ENCODE measurements around the gene DTX3.
"Not testable (repeated sequence)": the region's sequence is repeated elsewhere in the genome, so short reads cannot be mapped to it uniquely, and the experiment has no call there.

DTX3 gene

DNA sequence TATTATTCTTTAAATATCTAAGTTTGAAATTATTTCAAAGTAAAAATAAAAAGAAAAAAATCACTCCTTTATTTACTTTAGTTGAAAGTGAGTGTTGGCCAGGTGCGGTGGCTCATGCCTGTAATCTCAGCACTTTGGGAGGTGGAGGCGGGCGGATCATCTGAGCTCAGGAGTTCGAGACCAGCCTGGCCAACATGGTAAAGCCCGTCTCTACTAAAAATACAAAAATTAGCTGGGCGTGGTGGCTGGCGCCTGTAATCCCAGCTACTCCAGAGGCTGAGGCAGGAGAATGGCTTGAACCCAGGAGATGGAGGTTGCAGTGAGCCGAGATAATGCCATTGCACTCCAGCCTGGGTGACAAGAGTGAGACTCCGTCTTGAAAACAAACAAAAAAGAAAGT is 32.1 kb downstream of the DTX3 start:
- not testable (repeated sequence) for DNase-seq

DNA sequence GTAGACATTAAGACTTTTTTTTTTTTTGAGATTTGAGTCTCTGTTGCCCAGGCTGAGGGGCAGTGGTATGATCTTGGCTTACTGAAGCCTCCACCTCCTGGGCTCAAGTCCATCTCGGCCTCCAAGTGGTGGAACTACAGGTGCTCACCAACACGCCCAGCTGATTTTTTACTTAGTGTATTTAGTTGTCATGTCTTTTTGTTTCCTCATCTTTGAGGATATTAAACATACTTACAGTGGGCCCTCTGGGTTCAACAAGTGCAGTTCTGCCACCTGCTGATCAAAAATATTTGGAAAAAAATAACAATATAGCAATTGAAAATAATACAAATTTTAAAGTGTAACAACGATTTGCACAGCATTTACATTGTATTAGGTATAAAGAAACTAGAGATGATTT is 32.7 kb downstream of the DTX3 start:
- DNase-seq = no peak

DNA sequence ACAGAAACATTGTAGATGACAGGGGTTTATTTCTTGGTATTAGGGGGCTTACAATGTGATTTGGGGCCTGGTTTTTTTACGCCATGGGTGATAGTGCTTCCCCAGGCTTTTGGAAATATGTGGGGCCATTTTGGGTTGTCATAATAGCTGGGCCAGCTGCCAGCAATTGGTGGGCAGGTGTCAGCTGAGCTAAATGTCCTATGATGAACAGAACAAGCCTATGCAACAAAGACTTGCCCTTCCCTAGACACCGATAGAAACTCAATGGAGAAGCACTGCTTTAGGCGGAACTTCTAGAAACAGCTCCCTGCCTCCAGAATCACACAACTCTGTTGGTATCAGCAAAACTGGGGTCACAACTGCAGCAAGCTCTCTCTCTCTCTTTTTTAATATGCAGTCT is 33.5 kb downstream of the DTX3 start:
- DNase-seq = no peak

DNA sequence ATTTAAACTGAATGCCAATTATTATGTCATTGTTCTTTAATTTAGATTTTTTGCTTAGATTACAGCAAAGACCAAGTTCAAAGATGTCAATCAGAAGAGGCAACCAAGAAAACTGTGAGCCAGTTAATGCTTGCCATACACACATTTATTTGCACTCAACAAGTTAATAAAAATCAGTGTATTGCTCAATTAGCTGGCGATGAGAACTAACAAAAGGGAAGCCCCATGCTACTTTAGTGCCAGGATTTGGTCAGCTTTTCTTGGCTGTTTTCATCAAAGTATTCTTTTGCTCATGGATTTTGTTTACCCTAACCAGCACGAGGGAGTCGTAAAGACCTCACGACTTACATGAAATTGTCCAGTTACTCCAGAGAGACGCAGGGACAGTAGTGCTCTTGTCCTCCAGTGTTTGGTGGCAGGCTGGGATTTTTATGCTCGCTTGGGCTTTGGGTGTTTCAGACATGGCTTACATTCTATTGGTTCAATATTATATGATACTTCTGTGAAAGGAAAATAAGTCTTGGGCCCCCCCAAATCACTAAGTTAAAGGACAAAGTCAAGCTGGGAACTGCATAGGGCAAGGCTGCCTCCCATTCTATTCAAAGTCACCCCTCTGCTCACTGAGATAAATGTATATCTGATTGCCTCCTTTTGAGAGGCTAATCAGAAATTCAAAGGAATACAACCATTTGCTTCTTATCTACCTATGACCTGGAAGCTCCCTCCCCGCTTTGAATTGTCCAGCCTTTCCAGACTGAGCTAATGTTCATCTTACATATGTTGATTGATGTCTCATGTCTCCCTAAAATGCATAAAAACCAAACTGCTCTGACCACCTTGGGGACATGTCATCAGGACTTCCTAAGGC is 35.8 kb downstream of the DTX3 start:
- DNase-seq = no peak

DNA sequence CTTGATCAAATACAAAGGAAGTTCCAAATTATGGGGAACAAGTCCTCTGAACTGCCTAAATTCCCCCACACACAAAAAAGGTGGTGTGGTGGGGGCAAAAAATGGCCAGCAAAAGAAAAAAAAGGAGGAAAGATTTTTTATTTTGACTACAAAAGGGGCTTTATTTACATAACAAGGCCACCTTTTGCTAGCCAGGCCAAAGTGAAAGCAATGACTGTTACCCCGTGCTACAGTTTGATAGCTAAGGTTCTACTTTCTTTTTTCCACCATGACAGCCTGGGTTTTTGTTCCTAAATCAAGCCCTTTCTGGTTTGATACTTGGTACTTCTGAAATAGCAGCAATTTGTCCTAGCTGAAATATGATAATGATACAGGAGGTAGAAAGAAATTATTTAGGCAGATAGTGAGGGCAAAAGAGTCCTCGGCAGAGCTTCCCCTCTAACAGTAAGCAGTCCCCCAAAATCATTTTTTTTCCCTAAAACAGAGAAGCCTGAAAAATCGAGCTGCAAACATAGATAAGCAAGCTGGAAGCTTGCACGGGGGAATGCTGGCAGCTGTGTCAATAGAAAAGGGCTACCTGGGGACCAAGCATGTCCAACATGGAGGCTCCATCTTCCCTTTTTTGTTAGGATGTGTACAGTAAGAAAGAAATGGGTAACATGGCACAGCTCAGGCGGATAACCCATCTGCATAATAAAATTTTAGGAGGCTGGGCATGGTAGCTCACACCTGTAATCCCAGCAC is 37.2 kb downstream of the DTX3 start:
- DNase-seq = no peak

DNA sequence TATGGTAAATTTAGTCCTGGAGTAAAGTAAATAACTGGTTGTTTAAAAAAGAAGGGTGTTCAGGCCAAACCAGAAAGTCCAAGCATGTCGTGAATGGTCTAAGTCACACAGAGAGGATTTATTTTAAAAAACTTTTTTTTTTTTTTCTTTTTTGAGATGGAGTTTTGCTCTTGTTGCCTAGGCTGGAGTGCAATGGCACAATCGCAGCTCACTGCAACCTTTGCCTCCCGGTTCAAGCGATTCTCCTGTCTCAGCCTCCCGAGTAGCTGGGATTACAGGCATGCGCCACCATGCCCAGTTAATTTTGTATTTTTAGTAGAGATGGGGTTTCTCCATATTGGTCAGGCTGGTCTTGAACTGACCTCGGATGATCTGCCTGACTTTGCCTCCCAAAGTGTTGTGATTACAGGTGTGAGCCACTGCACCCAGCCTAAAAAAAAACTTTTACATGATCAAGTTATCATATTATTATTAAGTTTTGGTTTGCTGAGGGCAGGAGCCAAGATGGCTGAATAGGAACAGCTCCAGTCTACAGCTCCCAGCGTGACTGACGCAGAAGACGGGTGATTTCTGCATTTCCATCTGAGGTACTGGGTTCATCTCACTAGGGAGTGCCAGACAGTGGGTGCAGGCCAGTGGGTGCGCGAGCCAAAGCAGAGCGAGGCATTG is 41.5 kb downstream of the DTX3 start:
- not testable (repeated sequence) for DNase-seq

DNA sequence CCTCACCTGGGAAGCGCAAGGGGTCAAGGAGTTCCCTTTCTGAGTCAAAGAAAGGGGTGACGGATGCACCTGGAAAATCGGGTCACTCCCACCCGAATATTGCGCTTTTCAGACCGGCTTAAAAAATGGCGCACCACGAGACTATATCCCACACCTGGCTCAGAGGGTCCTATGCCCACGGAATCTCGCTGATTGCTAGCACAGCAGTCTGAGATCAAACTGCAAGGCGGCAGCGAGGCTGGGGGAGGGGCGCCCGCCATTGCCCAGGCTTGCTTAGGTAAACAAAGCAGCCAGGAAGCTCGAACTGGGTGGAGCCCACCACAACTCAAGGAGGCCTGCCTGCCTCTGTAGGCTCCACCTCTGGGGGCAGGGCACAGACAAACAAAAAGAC is 42.0 kb downstream of the DTX3 start:
- not testable (repeated sequence) for DNase-seq

DNA sequence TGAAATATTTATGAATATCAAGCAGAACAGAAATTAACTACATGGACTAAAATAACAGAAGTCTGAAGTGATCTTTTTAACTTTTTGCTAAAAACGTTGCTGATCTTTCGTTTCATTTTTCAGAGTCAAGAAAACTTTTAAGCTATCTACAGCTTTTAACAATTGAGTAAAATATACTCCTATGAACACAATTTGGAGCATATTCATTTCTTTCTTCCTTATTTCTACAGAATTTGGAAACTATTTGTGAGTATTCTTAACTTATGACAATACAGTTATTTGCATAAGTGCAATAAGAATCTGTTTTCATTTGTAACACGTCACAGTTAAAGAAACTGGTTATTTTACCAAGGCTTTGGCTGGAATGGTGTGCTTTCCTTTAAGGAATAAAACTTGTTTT is 49.4 kb downstream of the DTX3 start:
- no peak for DNase-seq

DNA sequence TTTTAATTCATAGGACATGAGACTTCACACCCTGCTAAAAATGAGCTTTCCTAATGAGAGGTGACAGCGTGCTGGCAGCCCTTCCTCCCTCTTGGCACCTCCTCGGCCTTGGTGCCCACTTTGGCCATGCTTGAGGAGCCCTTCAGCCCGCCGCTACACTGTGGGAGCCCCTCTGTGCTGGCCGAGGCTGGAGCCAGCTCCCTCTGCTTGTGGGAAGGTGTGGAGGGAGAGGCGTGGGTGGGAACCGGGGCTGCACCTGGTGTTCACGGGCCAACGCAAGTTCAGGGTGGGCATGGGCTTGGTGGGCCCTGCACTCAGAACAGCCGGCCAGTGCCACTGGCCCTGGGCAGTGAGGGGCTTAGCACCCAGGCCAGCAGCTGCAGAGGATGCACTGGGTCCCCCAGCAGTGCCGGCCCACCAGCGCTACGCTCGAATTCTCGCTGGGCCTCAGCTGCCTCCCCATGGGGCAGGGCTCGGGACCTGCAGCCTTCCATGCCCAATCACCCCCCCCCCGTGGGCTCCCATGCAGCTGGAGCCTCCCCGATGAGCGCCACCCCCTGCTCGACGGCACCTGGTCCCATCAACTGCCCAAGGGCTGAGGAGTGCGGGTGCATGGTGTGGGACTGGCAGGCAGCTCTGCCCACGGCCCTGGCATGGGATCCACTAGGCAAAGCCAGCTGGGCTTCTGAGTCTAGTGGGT is 51.1 kb downstream of the DTX3 start:
- DNase-seq = no peak

DNA sequence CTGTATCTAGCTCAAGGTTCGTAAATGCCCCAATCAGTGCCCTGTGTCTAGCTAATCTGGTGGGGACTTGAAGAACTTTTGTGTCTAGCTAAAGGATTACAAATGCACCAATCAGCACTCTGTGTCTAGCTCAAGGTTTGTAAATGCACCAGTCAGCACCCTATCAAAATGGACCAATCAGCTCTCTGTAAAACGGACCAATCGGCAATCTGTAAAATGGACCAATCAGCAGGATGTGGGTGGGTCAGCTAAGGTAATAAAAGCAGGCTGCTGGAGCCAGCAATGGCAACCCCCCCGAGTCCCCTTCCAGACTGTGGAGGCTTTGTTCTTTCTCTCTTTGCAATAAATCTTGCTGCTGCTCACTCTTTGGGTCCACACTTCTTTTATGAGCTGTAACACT is 51.8 kb downstream of the DTX3 start:
- not testable (repeated sequence) for DNase-seq

DNA sequence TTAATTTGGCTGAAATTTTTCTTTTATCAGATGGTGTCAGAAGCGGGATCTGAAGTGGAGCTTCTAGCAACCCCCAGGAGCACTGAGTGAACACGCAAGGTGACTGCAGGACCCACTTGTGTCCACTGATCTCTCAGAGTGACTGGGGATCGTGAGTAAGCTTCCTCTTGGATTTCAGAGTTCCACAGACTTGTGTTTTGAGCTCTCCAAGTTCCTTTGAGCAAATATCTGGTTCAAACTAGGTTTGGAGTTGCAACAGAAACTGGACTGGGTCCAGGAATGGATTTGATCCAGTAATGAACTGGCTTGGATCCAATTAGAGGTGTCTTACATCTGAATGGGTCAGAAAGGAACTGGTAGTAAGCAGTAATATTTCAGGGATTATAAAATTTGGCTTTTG is 53.1 kb downstream of the DTX3 start:
- DNase-seq = no peak

DNA sequence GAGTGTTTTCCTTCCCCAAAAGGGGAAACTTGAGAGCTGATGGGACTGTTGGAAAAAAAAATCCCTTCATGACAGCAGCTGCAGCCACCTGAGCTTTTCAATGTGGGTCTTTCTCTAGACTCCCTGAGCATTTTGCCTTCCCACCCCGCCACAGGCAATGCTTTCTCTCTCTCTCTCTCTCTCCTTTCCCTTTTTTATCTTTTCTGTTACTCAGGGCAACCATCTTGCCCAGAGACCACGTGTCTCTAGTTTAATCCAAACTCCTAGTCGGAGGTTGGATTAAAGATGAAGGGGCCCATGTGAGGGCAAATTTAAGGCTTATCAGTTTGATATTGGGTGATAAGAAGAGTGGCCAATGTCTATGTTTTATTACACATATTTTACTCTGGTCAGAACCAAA is 54.3 kb downstream of the DTX3 start:
- no peak for DNase-seq

Measured in T1000 (cell line).